Tibial nerve (tissue), 4 donors: ENCODE measurements around the gene LDHD. TPM values are rescaled to one million over a fixed set of nuclear protein-coding genes. Genes with fewer than 3 reads are reported as not detected.

Experiments
- DNase-seq, 2 donors: peaks; one replicate each; pipeline ENCODE4 v3.0.0-alpha.2; 2019; ENCODE audit warnings: low spot score in 2 of 2
- H3K27ac ChIP-seq, 4 donors: fragments of 200-600 bp; sonication (generic) in 3 of 4; one replicate each; pipeline ENCODE4 v1.5.1; 2017 to 2019; ENCODE audit warnings: mild to moderate bottlenecking in 1 of 4
- H3K27me3 ChIP-seq, 2 donors: fragments of 200-600 bp; sonication (generic) in 1 of 2; one replicate each; pipeline versions ENCODE4 v1.5.1 to v1.6.0; 2017 to 2019
- H3K36me3 ChIP-seq, 3 donors: fragments of 200-600 bp; sonication (generic); one replicate each; pipeline ENCODE4 v1.5.1; 2018 to 2019
- H3K4me1 ChIP-seq, 4 donors: fragments of 200-600 bp; sonication (generic) in 3 of 4; one replicate each; pipeline ENCODE4 v1.5.1; 2017 to 2019
- H3K4me3 ChIP-seq, 4 donors: fragments of 200-600 bp; sonication (generic) in 3 of 4; one replicate each; pipeline ENCODE4 v1.5.1; 2017 to 2019; ENCODE audit warnings: mild to moderate bottlenecking in 1 of 4, moderate library complexity in 1 of 4
- H3K9me3 ChIP-seq, 4 donors: fragments of 200-600 bp; sonication (generic) in 3 of 4; one replicate each; pipeline ENCODE4 v1.5.1; 2017 to 2019
- EP300 ChIP-seq, 2 donors: sonication (generic); formaldehyde crosslinking; IDR thresholded peaks; one replicate each; pipeline ENCODE4 v1.6.1; 2017; ENCODE audit warnings: antibody characterized with exemption in 2 of 2, mild to moderate bottlenecking in 1 of 2
- POLR2A ChIP-seq, 2 donors: fragments of 450-650 bp; IDR thresholded peaks; one replicate each; pipeline ENCODE4 v1.6.1; 2017; ENCODE audit warnings: antibody characterized with exemption in 2 of 2, mild to moderate bottlenecking in 2 of 2, moderate library complexity in 2 of 2
- WGBS, 2 donors: methylation state at CpG; one replicate each; pipeline ENCODE4 v1.1.5; 2018; 5-methylcytosine and 5-hydroxymethylcytosine counted together
- total RNA-seq, 4 donors: library from RNA; depleted of rRNA; stranded (reverse); fragments of >200 nt; gene quantifications; one replicate each; pipeline ENCODE4 v1.1.0, GENCODE V29; 2016
- TF ChIP-seq, protein P1 (sequence below), 5 experiments: fragments of 200-600 bp in 3 of 5; fragments of 450-650 bp in 2 of 5; sonication (generic) in 3 of 5; IDR thresholded peaks; one replicate each; pipeline ENCODE4 v1.5.1; 2016 to 2019; ENCODE audit warnings: antibody characterized with exemption in 5 of 5, mild to moderate bottlenecking in 3 of 5, moderate library complexity in 2 of 5

Gene LDHD
- total RNA-seq, 4 donors from 2014 or later, result 20.1 to 48.7 (median 27.7) TPM

DNA sequence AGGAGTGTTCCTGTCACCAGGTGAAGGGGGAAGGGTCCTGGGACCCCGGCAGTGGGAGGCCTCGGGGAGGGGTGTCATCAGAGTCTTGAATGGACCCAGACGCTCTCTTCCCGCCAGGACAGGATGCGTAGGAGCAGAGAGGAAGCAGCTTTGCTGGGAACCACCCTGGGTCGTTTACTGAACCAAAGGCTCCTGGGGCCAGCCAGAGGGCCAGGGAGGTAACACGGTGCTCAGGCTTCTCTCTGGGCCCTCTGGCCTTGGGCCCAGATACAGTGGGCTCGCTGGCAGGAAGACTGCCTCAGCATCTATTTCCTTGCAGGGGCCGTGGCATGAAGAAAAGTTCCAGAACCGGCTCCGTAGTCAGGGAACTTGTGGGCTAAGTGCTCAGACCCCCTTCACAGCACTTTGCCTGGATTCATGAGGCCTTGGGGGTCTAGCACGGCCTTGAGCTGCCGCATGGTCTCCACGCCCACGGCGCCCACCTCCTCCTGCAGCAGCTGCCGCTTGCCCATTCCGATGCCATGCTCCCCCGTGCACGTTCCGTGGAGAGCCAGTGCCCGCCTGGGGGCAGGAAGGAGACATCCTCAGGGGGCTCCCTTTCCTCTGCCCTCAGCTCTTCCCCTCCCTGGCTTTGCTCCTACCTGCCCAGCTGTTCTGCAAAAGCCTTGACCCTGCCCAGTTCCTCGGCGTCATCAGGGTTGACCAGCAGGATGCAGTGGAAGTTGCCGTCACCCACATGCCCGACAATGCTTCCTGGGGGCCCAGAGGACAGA, 4.4 kb downstream of the LDHD start:
- H3K27ac ChIP-seq, result peak overlapping the region in 3 of 4 donors; percentile 7 to 91 (median 89)
- WGBS, 2 donors, result 48 to 50% methylated on average over 24 of the region's 26 CpGs

DNA sequence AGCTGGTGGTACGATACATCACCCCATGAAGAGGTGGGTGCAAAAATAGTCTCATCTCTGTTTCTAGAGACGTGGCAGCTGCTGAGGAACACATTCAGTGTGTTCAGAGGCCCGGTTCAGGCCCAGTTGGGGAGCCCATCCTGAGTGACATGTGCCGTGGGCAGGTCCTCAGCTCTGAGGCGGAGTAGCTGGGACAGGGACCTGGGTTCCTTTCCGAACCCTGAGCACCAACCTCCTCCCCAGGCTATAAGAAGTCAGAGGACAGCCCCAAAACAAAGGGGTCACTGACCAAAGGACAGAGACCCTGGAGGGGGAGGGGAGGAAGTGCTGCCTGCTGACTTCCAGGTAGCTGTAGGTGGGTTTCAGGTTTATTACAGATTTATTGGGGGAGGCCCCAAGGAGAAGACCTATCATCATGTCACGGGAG, 5.1 kb downstream of the LDHD start:
- Histone ChIP-seq H3K36me3 (peaks cover 0 to 21% (median 0%) of the 10 kb centered on the region in 3 donors), H3K4me3 (no peak overlapping the region), H3K27me3 (no peaks in the 10 kb centered on the region), H3K9me3 (no peaks in the 10 kb centered on the region), H3K27ac (peak overlapping the region; percentile 7 to 91 (median 72)), H3K4me1 (peaks cover 0 to 83% (median 38%) of the 10 kb centered on the region in 4 donors)
- 36 to 40% methylated on average over 7 of the region's 7 CpGs for WGBS, 2 donors
- DNase-seq, result no peak
- TF ChIP-seq, protein P1, sequence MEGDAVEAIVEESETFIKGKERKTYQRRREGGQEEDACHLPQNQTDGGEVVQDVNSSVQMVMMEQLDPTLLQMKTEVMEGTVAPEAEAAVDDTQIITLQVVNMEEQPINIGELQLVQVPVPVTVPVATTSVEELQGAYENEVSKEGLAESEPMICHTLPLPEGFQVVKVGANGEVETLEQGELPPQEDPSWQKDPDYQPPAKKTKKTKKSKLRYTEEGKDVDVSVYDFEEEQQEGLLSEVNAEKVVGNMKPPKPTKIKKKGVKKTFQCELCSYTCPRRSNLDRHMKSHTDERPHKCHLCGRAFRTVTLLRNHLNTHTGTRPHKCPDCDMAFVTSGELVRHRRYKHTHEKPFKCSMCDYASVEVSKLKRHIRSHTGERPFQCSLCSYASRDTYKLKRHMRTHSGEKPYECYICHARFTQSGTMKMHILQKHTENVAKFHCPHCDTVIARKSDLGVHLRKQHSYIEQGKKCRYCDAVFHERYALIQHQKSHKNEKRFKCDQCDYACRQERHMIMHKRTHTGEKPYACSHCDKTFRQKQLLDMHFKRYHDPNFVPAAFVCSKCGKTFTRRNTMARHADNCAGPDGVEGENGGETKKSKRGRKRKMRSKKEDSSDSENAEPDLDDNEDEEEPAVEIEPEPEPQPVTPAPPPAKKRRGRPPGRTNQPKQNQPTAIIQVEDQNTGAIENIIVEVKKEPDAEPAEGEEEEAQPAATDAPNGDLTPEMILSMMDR (IDR thresholded peaks at IDR 0.05), result no peak
- TF ChIP-seq EP300 (IDR thresholded peaks at IDR 0.05) (no peak), POLR2A (IDR thresholded peaks at IDR 0.05) (no peak)

More for the DNA sequence above, 4.4 kb downstream of the LDHD start:
- peaks cover 0 to 84% (median 38%) of the 10 kb centered on the region in 4 donors for H3K4me1 ChIP-seq
- no peaks in the 10 kb centered on the region for H3K27me3 ChIP-seq
- DNase-seq, result no peak
- H3K4me3 ChIP-seq, result no peak overlapping the region
- H3K36me3 ChIP-seq, result peaks cover 0 to 21% (median 0%) of the 10 kb centered on the region in 3 donors
- H3K9me3 ChIP-seq, result no peaks in the 10 kb centered on the region
- TF ChIP-seq EP300 (IDR thresholded peaks at IDR 0.05) (no peak), POLR2A (IDR thresholded peaks at IDR 0.05) (no peak)
- TF ChIP-seq, protein P1 (IDR thresholded peaks at IDR 0.05), result no peak

DNA sequence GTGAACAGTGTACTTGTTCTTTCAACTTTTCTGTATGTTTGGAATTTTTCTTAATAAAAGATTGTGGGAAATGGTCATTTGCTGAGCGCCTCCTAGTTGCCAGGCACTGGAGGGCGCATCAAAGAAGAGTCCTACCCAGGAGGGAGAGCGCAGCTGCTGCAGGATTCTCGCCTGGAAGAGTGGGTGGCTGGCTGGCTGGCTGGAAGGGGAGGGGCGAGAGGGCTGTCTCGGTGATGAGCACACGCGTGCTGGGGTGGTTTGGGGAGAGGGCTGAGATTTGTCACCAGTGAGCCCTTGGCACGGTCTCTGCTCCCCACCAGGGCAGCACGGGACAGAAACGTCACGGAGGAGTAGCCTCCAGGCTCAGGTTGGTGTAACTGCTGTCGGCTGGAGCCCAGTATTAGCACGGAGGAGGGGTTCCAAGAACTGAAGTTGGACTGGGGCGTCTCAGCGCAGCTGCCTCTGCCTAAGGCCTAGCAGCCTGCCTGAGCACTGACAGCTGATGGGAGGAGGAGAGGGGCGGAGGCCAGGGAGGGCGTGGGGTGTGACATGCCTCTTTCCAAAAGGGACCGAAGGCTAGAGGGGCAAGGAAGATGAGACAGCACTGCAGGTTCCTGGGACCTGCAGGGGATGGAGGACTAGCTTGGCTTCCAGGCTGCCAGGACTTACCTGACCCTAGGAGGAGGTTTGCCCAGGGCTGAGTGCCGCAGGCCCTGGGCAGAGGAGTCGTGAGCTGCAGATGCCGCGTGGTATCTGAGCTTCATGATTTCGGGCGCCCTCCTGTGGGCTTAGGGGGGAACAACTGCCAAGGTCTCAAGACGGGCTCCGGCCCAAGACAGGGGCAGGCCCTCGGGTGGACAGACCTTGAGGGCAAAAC, 5.7 kb downstream of the LDHD start:
- no peaks in the 10 kb centered on the region for H3K27me3 ChIP-seq
- peaks cover 0 to 79% (median 37%) of the 10 kb centered on the region in 4 donors for H3K4me1 ChIP-seq
- no peaks in the 10 kb centered on the region for H3K9me3 ChIP-seq
- WGBS, 2 donors, result 4 to 9% methylated on average over 27 to 28 of the region's 28 CpGs
- peaks cover 0 to 21% (median 0%) of the 10 kb centered on the region in 3 donors for H3K36me3 ChIP-seq
- TF ChIP-seq POLR2A (IDR thresholded peaks at IDR 0.05) (no peak), EP300 (IDR thresholded peaks at IDR 0.05) (peak in 1 of 2 donors; percentile 76)
- TF ChIP-seq, protein P1 (IDR thresholded peaks at IDR 0.05), result peak; percentile 93 to 96 (median 95)
- peak; percentile 87 to 92 for DNase-seq
- H3K27ac ChIP-seq, result peak overlapping the region; percentile 55 to 91 (median 82)
- peak overlapping the region; percentile 4 to 40 (median 20) for H3K4me3 ChIP-seq

DNA sequence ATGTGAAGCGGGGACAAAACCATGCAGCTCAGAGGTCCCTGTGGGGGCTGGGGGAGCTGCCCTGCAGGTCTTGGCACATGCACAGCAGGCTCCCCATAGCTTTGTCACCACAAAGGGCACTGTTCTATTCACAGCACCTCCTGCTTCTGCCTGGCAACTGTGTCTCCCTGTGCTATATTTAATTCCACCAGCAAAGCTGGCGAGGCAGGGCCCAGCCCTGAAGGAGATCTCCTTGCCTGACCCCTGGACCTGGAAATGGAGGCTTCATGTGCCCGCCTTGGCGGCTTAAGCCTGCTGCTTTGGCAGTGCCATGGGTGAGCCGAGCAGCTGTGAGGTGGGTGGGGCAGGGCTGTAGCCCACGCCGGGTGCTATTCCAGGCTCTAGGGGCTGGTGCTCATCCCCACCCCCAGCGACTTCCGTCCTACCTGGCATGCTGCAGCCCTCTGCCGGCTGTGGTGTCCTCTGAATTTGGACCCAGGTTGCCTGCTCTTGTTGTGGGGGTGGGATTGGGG, 6.8 kb downstream of the LDHD start:
- no peaks in the 10 kb centered on the region for H3K27me3 ChIP-seq
- peaks cover 0 to 78% (median 35%) of the 10 kb centered on the region in 4 donors for H3K4me1 ChIP-seq
- no peaks in the 10 kb centered on the region for H3K9me3 ChIP-seq
- DNase-seq, result no peak
- peaks cover 0 to 21% (median 0%) of the 10 kb centered on the region in 3 donors for H3K36me3 ChIP-seq
- WGBS, 2 donors, result 34 to 60% methylated on average over 2 to 10 of the region's 10 CpGs
- peak overlapping the region; percentile 55 to 91 (median 82) for H3K27ac ChIP-seq
- H3K4me3 ChIP-seq, result no peak overlapping the region
- no peak for TF ChIP-seq EP300 (IDR thresholded peaks at IDR 0.05)
- TF ChIP-seq POLR2A (IDR thresholded peaks at IDR 0.05), result no peak
- TF ChIP-seq, protein P1 (IDR thresholded peaks at IDR 0.05), result no peak
